Activated naive CD4-positive, alpha-beta T cell treated with anti-CD3 and anti-CD28 coated beads for 36 hours (primary cell): ENCODE measurements around the gene INTS1. TPM values are rescaled to one million over a fixed set of nuclear protein-coding genes. Genes with fewer than 3 reads are reported as not detected.
A peak's percentile ranks its signal among the peaks of the same experiment; 100 is the strongest.

Experiments used
- CTCF ChIA-PET: fragments of 350-600 bp; sonication (Branson Sonifier 250); formaldehyde crosslinking; loops from one replicate; lab custom pipeline; 2021; ENCODE audit warnings: antibody characterized with exemption; lab: Charles Lee
- DNase-seq: peaks from one replicate; pipeline ENCODE4 v3.0.0-alpha.2; 2020
- H3K27ac Mint-ChIP-seq: one replicate; pipeline ENCODE4 v1.8.0; 2021; ENCODE audit warnings: mild to moderate bottlenecking, mixed read lengths
- H3K27me3 Mint-ChIP-seq: one replicate; pipeline ENCODE4 v1.8.0; 2021; ENCODE audit warnings: low read depth, mixed read lengths
- H3K36me3 Mint-ChIP-seq: one replicate; pipeline ENCODE4 v1.8.0; 2021; ENCODE audit warnings: low read depth, mixed read lengths
- H3K4me1 Mint-ChIP-seq: one replicate; pipeline ENCODE4 v1.8.0; 2021; ENCODE audit warnings: low read depth, mixed read lengths
- H3K4me3 Mint-ChIP-seq: one replicate; pipeline ENCODE4 v1.8.0; 2021; ENCODE audit warnings: mild to moderate bottlenecking, moderate library complexity, mixed read lengths
- H3K9me3 Mint-ChIP-seq: one replicate; pipeline ENCODE4 v1.8.0; 2021; ENCODE audit warnings: mixed read lengths
- intact Hi-C: fragments of 100-400 bp; cut with micrococcal nuclease; formaldehyde crosslinking; loops from one replicate; pipeline ENCODE4 v1.15.1; 2023
- total RNA-seq, 2 experiments: library from RNA; stranded (reverse); gene quantifications; one replicate each; pipeline ENCODE4 v1.2.3, GENCODE V29; 2021

INTS1 gene
- total RNA-seq, 2 experiments from 2014 or later = 97.6 to 103 TPM

DNA sequence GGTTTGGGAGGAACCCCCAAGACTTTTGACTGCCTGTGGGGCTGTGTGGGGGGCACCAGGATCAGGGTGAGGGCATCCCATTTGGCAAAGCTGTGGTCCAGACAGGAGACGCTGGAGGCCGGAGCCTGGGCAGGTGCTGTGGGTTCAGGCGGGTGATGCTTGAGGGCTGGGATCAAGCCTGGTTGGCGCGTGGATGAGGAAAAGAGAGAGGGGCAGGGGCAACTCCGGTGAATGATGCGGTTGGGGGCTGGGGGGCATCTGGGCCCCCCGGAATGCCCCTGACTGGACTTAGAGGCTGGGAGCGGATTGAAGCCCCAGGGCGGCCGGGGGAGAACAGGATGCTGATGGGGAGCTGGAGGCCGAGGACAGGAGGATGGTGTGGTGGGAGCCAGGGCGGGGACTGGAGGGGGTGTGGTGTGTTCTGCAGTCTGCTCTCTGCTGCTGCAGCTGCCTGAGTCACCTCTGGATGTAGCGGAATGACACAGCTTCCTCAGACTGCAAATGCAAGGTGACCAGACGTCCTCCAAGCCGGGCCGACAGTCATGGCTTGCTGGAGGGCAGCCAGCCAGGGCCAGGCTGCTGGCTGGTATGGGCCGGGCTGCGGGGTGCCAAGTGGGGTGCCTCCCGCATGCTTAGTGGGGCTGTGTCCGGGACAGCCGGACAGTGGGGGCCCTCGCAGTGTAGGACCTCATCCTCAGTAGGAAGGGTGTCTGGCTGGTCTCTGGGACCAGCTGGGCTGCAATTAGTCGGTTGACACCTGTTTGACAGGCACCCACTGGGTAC, 29.5 kb upstream of the INTS1 start:
- peak; percentile 57 for DNase-seq
- intact Hi-C loops = loop anchor here (1.0 to 2.0 kb wide), 4 partner anchors 21 to 37 kb away; partner anchors contain the start of genes INTS1, PSMG3 and TMEM184A
- H3K4me1 Mint-ChIP-seq = peaks cover 19% of the 10 kb centered on the region
- peak overlapping the region; percentile 88 for H3K4me3 Mint-ChIP-seq
- CTCF ChIA-PET = interaction anchor here (0.6 to 2.0 kb wide), 3 partner anchors 24 to 29 kb away, joined by 3 to 6 read pairs (median 5); no protein-coding TSS in a partner anchor
- peak overlapping the region; percentile 89 for H3K27ac Mint-ChIP-seq
- H3K9me3 Mint-ChIP-seq = no peaks in the 10 kb centered on the region
- no peaks in the 10 kb centered on the region for H3K27me3 Mint-ChIP-seq
- peaks cover 2% of the 10 kb centered on the region for H3K36me3 Mint-ChIP-seq

DNA sequence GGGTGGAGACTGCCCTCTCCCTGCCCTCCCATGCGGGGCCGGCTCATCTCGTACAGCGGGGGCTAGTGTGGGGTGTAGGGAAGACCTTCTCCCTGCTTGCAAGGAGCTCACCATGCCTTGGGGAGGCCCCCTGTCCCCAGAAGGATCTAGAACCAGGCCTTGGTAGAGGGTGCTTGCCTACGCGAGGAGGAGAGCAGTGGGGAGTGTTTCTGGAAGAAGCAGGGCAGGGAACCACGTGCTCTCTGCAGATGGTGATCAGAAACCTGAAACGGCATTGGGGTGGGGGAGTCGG, 29.0 kb upstream of the INTS1 start:
- intact Hi-C loops = loop anchor here (1.0 to 2.0 kb wide), 4 partner anchors 20 to 38 kb away; partner anchors contain the start of genes INTS1, PSMG3 and TMEM184A
- CTCF ChIA-PET = interaction anchor here (0.6 to 2.0 kb wide), 3 partner anchors 23 to 28 kb away, joined by 3 to 6 read pairs (median 5); no protein-coding TSS in a partner anchor
- peak overlapping the region; percentile 88 for H3K4me3 Mint-ChIP-seq

DNA sequence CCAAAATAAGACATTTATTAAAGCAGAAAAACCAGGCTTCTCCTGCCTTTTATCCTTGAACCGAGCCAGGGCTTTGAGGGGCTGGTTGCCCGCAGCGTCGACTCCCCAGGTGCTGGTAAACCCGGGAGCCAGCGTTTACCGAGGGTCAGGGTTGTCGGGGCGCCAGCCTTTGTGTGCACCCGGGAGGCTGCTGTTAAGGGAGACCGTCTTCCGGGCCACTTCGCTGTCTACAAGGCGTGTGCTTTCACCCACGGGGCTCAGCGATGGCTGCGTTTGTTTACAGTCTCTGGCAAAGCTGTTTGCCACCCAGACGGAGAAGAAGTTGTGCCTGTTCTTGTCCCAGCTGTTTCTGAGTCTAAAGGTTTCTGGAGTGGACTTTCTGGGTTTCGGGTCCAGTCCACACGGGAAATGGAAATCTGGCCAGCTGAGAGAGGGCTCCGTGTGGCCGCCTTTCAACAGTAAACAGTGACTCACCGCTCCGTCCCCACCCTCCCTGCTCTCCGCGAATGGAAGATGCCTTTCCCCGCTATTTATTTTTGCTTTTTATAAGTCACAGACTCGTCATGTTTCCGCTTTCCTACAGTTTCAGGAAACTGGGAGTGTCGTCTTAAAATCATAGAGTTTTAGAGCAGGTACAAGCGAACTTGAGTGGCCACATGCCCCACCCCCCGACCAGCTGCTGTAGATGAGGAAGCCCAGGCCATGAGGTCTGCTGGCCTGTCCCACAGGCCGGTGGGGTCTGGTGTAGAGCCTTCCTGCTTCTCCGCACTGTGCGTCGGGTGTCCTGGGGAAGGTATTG, 28.5 kb upstream of the INTS1 start:
- peak overlapping the region; percentile 88 for H3K4me3 Mint-ChIP-seq
- peak overlapping the region; percentile 89 for H3K27ac Mint-ChIP-seq
- no peaks in the 10 kb centered on the region for H3K27me3 Mint-ChIP-seq
- intact Hi-C loops = loop anchor here (1.0 to 2.0 kb wide), 5 partner anchors 20 to 73 kb away; partner anchors contain the start of genes INTS1, MICALL2, PSMG3 and TMEM184A
- no peaks in the 10 kb centered on the region for H3K9me3 Mint-ChIP-seq
- CTCF ChIA-PET = interaction anchor here (1.5 to 2.0 kb wide), 2 partner anchors 22 to 27 kb away, joined by 5 to 6 read pairs; no protein-coding TSS in a partner anchor
- peaks cover 19% of the 10 kb centered on the region for H3K4me1 Mint-ChIP-seq
- peak; percentile 80 for DNase-seq
- H3K36me3 Mint-ChIP-seq = peaks cover 2% of the 10 kb centered on the region

More for the DNA sequence above, 29.0 kb upstream of the INTS1 start:
- H3K27me3 Mint-ChIP-seq = no peaks in the 10 kb centered on the region
- no peaks in the 10 kb centered on the region for H3K9me3 Mint-ChIP-seq
- H3K27ac Mint-ChIP-seq = peak overlapping the region; percentile 89
- H3K4me1 Mint-ChIP-seq = peaks cover 19% of the 10 kb centered on the region
- DNase-seq = no peak
- H3K36me3 Mint-ChIP-seq = peaks cover 2% of the 10 kb centered on the region

DNA sequence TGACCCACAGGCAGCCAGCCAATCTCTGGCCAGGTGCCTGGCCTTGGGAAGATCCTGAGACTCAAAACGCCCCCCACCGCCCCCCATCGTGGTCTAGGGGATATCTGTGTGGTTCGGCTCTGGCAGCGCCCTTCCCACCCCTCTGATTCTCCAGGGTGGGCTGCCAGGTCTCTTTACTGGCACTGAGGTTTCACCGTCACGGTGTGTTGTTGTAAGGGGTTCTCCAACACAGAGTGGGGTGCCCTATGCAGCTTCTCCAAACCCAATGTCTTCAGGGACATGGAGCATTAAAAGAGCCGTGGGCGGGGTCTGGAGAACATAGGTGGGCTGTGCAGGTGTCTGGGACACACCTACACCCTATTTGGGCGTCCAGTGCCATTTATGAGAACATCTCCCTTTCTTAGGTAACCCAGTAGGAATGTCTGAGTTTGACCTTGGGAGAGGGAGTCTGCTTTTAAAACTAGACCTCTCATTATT, 27.8 kb upstream of the INTS1 start:
- Mint-ChIP-seq H3K4me3 (peak overlapping the region; percentile 88), H3K27ac (peak overlapping the region; percentile 89), H3K27me3 (no peaks in the 10 kb centered on the region), H3K4me1 (peaks cover 19% of the 10 kb centered on the region), H3K36me3 (peaks cover 2% of the 10 kb centered on the region), H3K9me3 (no peaks in the 10 kb centered on the region)
- intact Hi-C loops = loop anchor here (1.0 to 2.0 kb wide), 4 partner anchors 19 to 73 kb away; partner anchors contain the start of genes MICALL2, PSMG3 and TMEM184A
- no peak for DNase-seq
- CTCF ChIA-PET = interaction anchor here (2.0 kb wide), 1 partner anchor 26 kb away, joined by 6 read pairs; no protein-coding TSS in a partner anchor

DNA sequence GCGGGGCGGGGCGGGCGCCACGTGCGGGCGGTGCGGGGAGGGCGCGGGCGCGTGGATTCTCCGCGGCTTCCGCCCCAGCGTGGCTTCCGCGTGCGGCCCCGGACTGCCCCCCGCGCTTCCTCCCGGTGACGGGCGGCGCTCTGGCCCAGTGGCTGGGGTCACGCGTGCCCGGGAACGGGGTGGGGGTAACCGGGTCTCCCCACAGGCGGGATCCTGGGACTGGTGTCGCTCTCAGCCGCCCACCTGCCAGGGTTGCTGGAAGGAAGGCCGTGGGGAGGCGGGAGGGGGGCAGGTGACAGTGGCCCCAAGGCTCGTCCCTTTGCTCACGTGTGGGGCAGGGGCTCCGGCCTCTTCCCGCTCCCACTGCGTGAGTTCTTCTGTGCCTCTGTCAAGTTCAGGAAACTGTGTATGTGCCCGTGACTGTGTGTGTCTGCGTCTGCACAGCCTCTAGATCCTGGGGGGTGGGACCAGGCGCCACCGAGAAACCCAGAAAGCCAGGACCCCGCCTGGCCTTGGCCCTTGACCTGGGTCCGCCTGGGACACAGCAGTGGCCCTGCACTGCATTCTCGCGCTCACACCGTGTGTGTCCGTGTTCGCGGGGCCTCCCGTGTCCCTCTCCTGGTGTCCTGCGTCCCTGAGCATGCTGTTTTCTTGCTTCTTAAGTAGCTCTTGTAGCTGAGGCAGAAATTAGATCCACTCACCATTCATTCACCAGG, 27.2 kb upstream of the INTS1 start:
- Mint-ChIP-seq H3K9me3 (no peaks in the 10 kb centered on the region), H3K27me3 (no peaks in the 10 kb centered on the region), H3K27ac (peak overlapping the region; percentile 89), H3K36me3 (peaks cover 1% of the 10 kb centered on the region), H3K4me1 (peaks cover 19% of the 10 kb centered on the region), H3K4me3 (peak overlapping the region; percentile 88)
- CTCF ChIA-PET = no interaction called here
- intact Hi-C loops = no loop called here
- DNase-seq = peak; percentile 45

DNA sequence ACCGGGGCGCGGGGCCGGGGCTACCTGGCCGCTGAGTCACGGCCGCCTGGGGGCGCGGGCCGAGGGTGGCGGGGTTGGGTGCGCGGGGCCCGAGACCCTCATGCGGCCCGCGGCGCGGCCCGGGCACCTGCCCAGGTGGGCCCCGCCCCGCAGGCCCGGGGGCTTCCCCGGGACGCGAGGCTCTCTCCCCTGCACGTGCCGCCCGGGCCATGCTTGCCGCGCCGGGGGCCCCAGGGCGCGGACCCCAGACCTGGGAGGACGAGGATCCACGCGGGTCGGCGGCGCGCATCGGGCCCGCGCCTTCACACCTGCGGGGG, 26.7 kb upstream of the INTS1 start:
- H3K36me3 Mint-ChIP-seq = no peaks in the 10 kb centered on the region
- intact Hi-C loops = no loop called here
- H3K27me3 Mint-ChIP-seq = no peaks in the 10 kb centered on the region
- H3K4me3 Mint-ChIP-seq = no peak overlapping the region
- DNase-seq = no peak
- H3K4me1 Mint-ChIP-seq = peaks cover 19% of the 10 kb centered on the region
- H3K9me3 Mint-ChIP-seq = no peaks in the 10 kb centered on the region
- no peak overlapping the region for H3K27ac Mint-ChIP-seq
- CTCF ChIA-PET = no interaction called here

DNA sequence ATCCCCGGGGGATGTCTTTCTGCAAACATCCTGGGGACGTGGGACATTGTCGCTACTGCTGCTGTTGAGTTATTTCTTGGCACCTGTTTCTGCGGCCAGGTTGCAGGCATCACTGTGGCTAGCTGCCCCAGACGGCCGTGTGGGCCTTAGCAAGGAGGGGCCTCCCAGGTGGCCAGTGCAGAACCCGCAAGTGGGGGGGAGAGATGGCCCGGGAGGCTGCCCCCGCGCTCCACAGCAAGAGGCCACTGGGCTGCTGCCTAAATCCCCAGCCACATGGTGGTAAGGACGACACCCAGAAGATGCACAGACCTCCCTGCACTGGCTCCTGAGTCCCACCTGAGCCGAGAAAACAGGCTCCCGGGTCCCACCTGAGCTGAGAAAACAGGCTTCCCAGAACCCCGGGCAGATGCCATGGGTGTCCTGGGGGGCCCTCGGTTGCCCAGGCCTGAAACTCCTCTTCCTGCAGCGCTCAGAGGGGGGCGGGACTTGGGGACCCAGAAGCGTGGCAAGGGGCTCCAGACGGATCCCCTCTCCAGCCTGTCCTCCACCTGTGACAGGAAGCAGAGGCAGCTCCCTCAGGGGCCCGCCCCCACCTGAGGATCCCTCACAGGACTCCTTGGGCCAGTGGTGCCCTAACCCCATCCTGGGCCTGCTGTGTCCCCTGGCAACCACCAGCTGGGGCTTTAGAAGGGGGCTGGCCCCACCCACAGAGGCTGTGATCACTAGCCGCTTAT, 25.4 kb upstream of the INTS1 start:
- intact Hi-C loops = no loop called here
- CTCF ChIA-PET = interaction anchor here (1.0 kb wide), 1 partner anchor 22 kb away, joined by 3 read pairs; no protein-coding TSS in a partner anchor
- Mint-ChIP-seq H3K4me3 (peak overlapping the region; percentile 66), H3K4me1 (peaks cover 19% of the 10 kb centered on the region), H3K36me3 (no peaks in the 10 kb centered on the region), H3K27ac (no peak overlapping the region), H3K9me3 (no peaks in the 10 kb centered on the region), H3K27me3 (no peaks in the 10 kb centered on the region)
- DNase-seq = no peak

DNA sequence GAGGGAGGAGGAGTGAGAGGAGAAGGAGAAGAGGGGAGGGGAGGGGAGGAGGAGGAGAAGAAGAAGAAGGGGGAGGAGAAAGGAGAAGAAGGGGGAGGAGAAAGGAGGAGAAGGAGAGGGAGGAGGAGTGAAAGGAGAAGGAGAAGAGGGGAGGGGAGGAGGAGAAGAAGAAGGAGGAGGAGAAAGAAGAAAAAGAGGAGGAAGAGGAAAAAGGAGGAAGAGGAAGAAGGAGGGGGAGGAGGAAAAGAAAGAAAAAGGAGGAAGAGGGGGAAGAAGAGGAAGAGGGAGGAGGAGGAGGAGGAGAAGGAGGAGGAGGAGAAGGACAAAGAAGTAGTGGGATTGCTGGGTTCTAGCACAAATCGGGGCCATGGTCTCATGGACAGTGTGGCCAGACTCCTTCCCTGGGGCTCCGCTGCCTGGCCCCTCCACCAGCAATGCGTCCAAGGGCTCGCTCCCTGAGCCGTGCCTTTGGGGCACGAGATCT, 22.1 kb upstream of the INTS1 start:
- H3K27ac Mint-ChIP-seq = no peak overlapping the region
- H3K4me3 Mint-ChIP-seq = no peak overlapping the region
- no peaks in the 10 kb centered on the region for H3K27me3 Mint-ChIP-seq
- H3K4me1 Mint-ChIP-seq = peaks cover 6% of the 10 kb centered on the region
- CTCF ChIA-PET = no interaction called here
- DNase-seq = no peak
- H3K36me3 Mint-ChIP-seq = no peaks in the 10 kb centered on the region
- no peaks in the 10 kb centered on the region for H3K9me3 Mint-ChIP-seq
- intact Hi-C loops = no loop called here

DNA sequence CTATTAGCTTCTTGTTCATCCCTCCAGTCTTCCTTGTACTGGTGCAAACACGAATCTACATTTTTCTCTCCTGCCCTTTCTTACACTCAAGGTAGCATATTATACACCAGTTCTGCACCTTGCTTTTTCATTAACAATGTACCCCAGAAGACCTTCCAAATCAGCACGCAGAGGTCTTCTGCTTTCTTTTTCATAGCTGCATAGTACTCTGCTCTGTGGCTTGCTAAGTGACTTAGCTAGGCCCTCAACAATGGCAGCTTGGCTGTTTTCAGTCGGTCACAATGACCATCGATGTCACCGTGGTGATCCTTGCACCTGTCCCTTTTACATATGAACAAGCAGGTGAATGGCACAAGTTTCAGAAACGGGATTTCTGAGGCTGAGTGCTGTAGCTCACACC, 21.2 kb upstream of the INTS1 start:
- CTCF ChIA-PET = interaction anchor here (0.6 kb wide), 1 partner anchor 114 kb away, joined by 3 read pairs; no protein-coding TSS in a partner anchor
- no peaks in the 10 kb centered on the region for H3K27me3 Mint-ChIP-seq
- no peak overlapping the region for H3K4me3 Mint-ChIP-seq
- H3K4me1 Mint-ChIP-seq = peaks cover 7% of the 10 kb centered on the region
- DNase-seq = no peak
- intact Hi-C loops = no loop called here
- H3K9me3 Mint-ChIP-seq = no peaks in the 10 kb centered on the region
- H3K27ac Mint-ChIP-seq = no peak overlapping the region
- H3K36me3 Mint-ChIP-seq = no peaks in the 10 kb centered on the region

DNA sequence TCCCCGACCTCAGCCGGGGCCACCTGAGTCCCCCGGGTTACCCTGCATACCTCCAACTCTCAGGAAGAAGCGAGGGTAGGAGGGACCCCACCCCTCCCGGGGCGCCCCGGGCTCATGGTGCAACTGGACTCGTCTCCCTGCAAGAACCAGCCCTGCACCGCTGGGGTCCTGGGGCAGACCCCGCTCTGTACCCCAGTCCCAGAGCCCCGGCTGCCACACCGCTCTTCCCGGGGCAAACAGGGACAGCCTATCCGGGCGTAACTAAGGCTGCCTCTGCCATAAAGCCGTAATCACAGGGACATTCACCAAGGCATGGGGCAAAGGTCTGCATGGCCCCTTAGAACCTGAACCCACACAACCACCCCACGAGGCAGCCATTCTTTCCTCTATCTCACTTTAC, 19.7 kb upstream of the INTS1 start:
- intact Hi-C loops = no loop called here
- Mint-ChIP-seq H3K27me3 (no peaks in the 10 kb centered on the region), H3K4me1 (peaks cover 7% of the 10 kb centered on the region), H3K36me3 (no peaks in the 10 kb centered on the region), H3K9me3 (peaks cover 6% of the 10 kb centered on the region), H3K27ac (no peak overlapping the region), H3K4me3 (no peak overlapping the region)
- DNase-seq = no peak
- CTCF ChIA-PET = no interaction called here

DNA sequence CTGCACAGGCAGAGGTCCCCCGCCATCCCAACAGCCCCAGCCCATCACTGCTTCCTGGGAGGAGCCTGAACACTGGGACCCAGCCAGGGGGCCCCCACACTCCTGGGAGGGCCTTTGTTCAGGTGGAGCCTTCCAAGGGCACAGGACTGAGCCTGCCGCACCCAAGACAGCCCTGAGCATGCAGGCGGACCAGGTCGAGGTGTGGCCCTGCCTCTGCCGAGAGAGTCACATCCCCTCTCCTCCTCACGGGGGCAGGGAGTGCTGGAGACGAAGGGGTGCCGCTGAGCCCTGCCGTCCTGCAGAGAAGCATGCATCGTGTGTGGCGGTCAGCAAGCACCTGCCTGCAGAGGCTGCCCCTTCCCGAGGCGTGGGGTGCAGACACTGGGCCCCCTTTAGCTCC, 19.0 kb upstream of the INTS1 start:
- Mint-ChIP-seq H3K36me3 (no peaks in the 10 kb centered on the region), H3K27me3 (no peaks in the 10 kb centered on the region), H3K4me1 (peaks cover 7% of the 10 kb centered on the region), H3K27ac (no peak overlapping the region), H3K9me3 (peaks cover 6% of the 10 kb centered on the region), H3K4me3 (no peak overlapping the region)
- intact Hi-C loops = no loop called here
- CTCF ChIA-PET = no interaction called here
- no peak for DNase-seq
